Lower leg skin (tissue), 4 donors: ENCODE results near the gene STK24. TPM values are rescaled to one million over a fixed set of nuclear protein-coding genes. Genes with fewer than 3 reads are reported as not detected.

Source experiments
- DNase-seq, 2 donors: peaks; one replicate each; pipeline ENCODE4 v3.0.0-alpha.2; 2019; ENCODE audit warnings: low spot score in 2 of 2
- H3K4me3 ChIP-seq: fragments of 200-600 bp; sonication (generic); 2 replicates; pipeline ENCODE4 v1.5.1; 2017; ENCODE audit warnings: mild to moderate bottlenecking, low read depth; ENCODE audit not compliant: poor library complexity, severe bottlenecking
- CTCF ChIP-seq, 3 donors: fragments of 450-650 bp; IDR thresholded peaks; one replicate each; pipeline ENCODE4 v1.5.1; 2016; ENCODE audit warnings: antibody characterized with exemption in 3 of 3, mild to moderate bottlenecking in 3 of 3, moderate library complexity in 2 of 3
- POLR2A ChIP-seq, 2 donors: fragments of 450-650 bp; IDR thresholded peaks; one replicate each; pipeline ENCODE4 v1.6.1; 2016 to 2017; ENCODE audit warnings: antibody characterized with exemption in 2 of 2, mild to moderate bottlenecking in 1 of 2, moderate library complexity in 1 of 2
- WGBS, 2 donors: methylation state at CpG; one replicate each; pipeline ENCODE4 v1.1.5; 2018; 5-methylcytosine and 5-hydroxymethylcytosine counted together
- intact Hi-C: fragments of 100-400 bp; cut with DNase I; formaldehyde crosslinking; loops from one replicate; pipeline ENCODE4 v1.15.0; 2023; ENCODE audit warnings: low total_unique reads
- total RNA-seq, 4 donors: library from RNA; depleted of rRNA; stranded (reverse); fragments of >200 nt; gene quantifications; one replicate each; pipeline ENCODE4 v1.1.0, GENCODE V29; 2016

The STK24 gene
- total RNA-seq, 4 donors from 2014 or later, result 212 to 281 (median 266) TPM

DNA sequence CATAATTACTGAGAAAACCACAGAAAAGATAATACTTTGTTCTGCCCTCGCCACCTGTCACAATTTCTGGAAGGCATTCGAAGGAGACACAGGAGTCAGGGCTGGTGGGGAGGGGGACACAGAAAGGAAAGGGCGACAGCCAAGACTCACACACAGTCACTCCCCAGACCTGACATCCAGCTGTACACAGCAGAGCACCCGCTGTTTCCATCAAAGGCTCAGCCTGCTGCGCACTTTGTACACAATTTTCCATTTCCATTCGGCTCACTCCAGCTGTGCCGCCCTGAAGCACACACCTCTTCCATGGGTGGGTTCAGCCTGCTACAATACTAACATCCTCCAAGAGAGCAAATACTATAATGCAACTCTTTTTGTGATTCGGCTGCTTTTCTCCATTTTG is 38.0 kb downstream of the STK24 start:
- intact Hi-C loops, result no loop called here
- 88 to 92% methylated on average over 8 of the region's 8 CpGs for WGBS, 2 donors
- no peak for DNase-seq
- no peak for TF ChIP-seq CTCF (IDR thresholded peaks at IDR 0.05)
- no peak for TF ChIP-seq POLR2A (IDR thresholded peaks at IDR 0.05)
- H3K4me3 ChIP-seq, result no peak overlapping the region

GRCh38 chr13:98537740-98538139 is 39.2 kb downstream of the STK24 start:
- no peak for DNase-seq
- 93 to 95% methylated on average over 6 of the region's 6 CpGs for WGBS, 2 donors
- TF ChIP-seq POLR2A (IDR thresholded peaks at IDR 0.05) (no peak), CTCF (IDR thresholded peaks at IDR 0.05) (no peak)
- intact Hi-C loops, result no loop called here
- H3K4me3 ChIP-seq, result no peak overlapping the region

DNA sequence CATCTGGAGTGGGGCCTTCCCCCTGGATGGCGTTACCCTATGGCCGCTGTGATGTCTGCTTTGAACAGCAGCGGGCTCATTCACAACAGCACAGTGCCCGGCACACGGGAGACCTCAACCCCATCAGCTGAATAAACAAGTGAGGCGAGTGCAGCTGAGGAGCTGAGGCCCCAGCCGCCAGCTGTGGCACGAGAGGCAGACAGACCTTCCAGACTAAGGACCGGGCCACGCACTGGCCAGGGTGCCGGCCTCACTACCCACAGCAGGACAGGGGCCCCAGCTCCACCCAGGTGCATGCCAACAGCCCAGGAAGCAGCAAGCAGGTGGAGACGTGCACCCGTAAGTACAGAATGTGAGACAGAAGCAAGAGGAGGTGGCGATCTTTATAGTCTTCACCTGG is 39.6 kb downstream of the STK24 start:
- 85 to 92% methylated on average over 14 of the region's 14 CpGs for WGBS, 2 donors
- no peak for DNase-seq
- no peak overlapping the region for H3K4me3 ChIP-seq
- intact Hi-C loops, result no loop called here
- no peak for TF ChIP-seq POLR2A (IDR thresholded peaks at IDR 0.05)
- TF ChIP-seq CTCF (IDR thresholded peaks at IDR 0.05), result no peak

DNA sequence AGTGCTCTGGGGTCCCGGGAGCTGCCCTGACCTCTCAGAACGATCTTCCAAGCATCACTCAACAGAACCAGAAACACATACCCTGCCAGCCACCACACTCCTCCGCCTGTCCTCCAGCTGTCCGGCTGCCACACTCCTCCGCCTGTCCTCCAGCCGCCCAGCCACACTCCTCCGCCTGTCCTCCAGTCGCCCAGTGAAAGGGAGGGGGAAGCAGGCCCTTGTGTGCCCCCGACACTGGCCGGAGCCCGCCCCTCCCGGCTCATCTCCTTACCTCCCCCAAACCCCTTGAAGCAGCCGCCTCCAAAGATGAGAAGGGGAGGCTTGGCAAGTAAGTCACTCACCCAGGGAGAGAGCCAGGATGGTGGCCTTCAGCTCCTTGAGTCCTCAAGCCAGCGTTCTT is 40.2 kb downstream of the STK24 start:
- TF ChIP-seq CTCF (IDR thresholded peaks at IDR 0.05) (no peak), POLR2A (IDR thresholded peaks at IDR 0.05) (no peak)
- no peak for DNase-seq
- intact Hi-C loops, result no loop called here
- WGBS, 2 donors, result 68 to 72% methylated on average over 14 of the region's 14 CpGs
- H3K4me3 ChIP-seq, result no peak overlapping the region

GRCh38 chr13:98535501-98536354 is 41.2 kb downstream of the STK24 start:
- 35 to 50% methylated on average over 13 of the region's 13 CpGs for WGBS, 2 donors
- TF ChIP-seq POLR2A (IDR thresholded peaks at IDR 0.05) (no peak), CTCF (IDR thresholded peaks at IDR 0.05) (no peak)
- no peak for DNase-seq
- H3K4me3 ChIP-seq, result no peak overlapping the region
- intact Hi-C loops, result no loop called here

DNA sequence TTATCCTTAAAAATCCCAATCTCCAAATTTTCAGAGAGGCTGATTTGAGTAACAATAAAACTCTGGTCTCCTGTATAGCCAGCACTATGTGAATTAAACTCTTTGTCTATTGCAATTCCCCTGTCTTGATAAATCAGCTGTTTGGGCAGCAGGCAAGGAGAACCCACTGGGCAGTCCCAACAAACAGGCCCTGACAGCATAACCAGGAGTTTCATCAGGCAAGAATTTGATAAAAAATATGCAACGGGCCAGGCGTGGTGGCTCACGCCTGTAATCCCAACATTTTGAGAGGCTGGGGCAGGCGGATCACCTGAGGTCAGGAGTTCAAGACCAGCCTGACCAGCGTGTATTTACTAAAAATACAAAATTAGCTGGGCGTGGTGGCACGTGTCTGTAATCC is 42.1 kb downstream of the STK24 start:
- no peak overlapping the region for H3K4me3 ChIP-seq
- TF ChIP-seq POLR2A (IDR thresholded peaks at IDR 0.05) (no peak), CTCF (IDR thresholded peaks at IDR 0.05) (no peak)
- 69 to 76% methylated on average over 7 of the region's 7 CpGs for WGBS, 2 donors
- intact Hi-C loops, result no loop called here
- no peak for DNase-seq
